H1 (cell line): ENCODE measurements around the gene DYSF. TPM values are rescaled to one million over a fixed set of nuclear protein-coding genes. Genes with fewer than 3 reads are reported as not detected.

ENCODE experiments used
- FOSL1 ChIP-seq: IDR thresholded peaks from 2 replicates; pipeline ENCODE4 v1.6.1; 2011; ENCODE audit warnings: mild to moderate bottlenecking, low read depth, low read length, moderate library complexity; ENCODE audit not compliant: insufficient read depth
- MAFK ChIP-seq: IDR thresholded peaks from 2 replicates; pipeline ENCODE4 v1.6.1; 2012; ENCODE audit warnings: low read depth, mild to moderate bottlenecking, improper control_type of control experiment, low read length
- NANOG ChIP-seq: IDR thresholded peaks from 2 replicates; pipeline ENCODE4 v1.6.1; 2011; ENCODE audit warnings: low read length, low read depth, mild to moderate bottlenecking, inconsistent platforms; ENCODE audit not compliant: insufficient read depth, poor library complexity, severe bottlenecking
- polyA plus RNA-seq, 7 experiments: library from polyadenylated mRNA; depleted of rRNA in 3 of 7; stranded (reverse) in 5 of 7; unstranded in 2 of 7; fragments of >200 nt in 5 of 7; fragments of 200-250 nt in 2 of 7; gene quantifications; 1 replicate in 5 of 7; 2 replicates in 1 of 7; 4 replicates in 1 of 7; pipeline versions ENCODE4 v1.2.1 to v1.2.3, GENCODE V29; 2011 to 2013; ENCODE audit warnings: missing spikeins in 2 of 7, mixed read lengths in 2 of 7
- total RNA-seq: library from RNA; stranded (reverse); fragmentation: NEBNext Ultra II Directional; extraction: Animal tissue kit (Norgen Biotek cat#: 25700); gene quantifications from 2 replicates; pipeline ENCODE4 v1.2.1, GENCODE V29; 2021
- TF ChIP-seq, protein P1 (sequence below): IDR thresholded peaks from 2 replicates; pipeline ENCODE4 v1.6.1; 2011; ENCODE audit warnings: low read depth, mild to moderate bottlenecking, low read length; ENCODE audit not compliant: insufficient read depth
- TF ChIP-seq, protein P2 (sequence below): IDR thresholded peaks from 2 replicates; pipeline ENCODE4 v1.6.1; 2012; ENCODE audit warnings: inconsistent platforms

Gene DYSF
- total and polyA plus RNA-seq, 2 of the 8 experiments (the other 6 are each of a cell fraction or from before 2014, with no cell fraction given) = 5.8 to 7.1 TPM

DNA sequence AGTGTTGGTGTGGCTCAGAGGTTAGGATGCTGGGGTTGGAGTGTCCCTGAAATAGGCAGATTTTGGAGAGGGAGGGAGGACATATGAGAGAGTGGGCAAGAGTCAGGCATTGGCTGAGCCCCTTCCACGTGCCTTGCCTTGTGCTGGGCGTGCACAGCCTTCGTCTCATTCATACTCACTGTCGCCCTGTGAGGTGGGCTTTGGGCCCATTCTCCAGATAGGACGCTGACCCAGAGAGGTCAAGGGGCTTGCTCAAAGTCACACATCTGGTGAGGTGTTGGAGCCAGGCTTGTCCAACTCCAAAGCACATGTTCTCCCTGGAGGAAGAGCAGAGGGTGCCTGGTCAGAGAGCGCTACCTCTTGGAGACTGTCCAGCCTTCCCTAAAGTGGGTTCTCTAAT lies 166.8 kb downstream of the DYSF start (continued):
- TF ChIP-seq, protein P1, sequence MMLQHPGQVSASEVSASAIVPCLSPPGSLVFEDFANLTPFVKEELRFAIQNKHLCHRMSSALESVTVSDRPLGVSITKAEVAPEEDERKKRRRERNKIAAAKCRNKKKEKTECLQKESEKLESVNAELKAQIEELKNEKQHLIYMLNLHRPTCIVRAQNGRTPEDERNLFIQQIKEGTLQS = no peak
- no peak for TF ChIP-seq FOSL1
- TF ChIP-seq MAFK = no peak
- TF ChIP-seq NANOG = no peak
- TF ChIP-seq, protein P2, sequence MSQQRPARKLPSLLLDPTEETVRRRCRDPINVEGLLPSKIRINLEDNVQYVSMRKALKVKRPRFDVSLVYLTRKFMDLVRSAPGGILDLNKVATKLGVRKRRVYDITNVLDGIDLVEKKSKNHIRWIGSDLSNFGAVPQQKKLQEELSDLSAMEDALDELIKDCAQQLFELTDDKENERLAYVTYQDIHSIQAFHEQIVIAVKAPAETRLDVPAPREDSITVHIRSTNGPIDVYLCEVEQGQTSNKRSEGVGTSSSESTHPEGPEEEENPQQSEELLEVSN = no peak
- TF ChIP-seq, all 59 proteins: peak for 0
